Activated T-helper 1 cell treated with Interleukin-2 at 50 U/mL for 16 hours (primary cell): Measurements from ENCODE around the gene TCOF1.

Experiments
- DNase-seq: peaks from one replicate; pipeline ENCODE4 v3.0.0-alpha.2; 2020; ENCODE audit warnings: low read depth

The TCOF1 gene

DNA sequence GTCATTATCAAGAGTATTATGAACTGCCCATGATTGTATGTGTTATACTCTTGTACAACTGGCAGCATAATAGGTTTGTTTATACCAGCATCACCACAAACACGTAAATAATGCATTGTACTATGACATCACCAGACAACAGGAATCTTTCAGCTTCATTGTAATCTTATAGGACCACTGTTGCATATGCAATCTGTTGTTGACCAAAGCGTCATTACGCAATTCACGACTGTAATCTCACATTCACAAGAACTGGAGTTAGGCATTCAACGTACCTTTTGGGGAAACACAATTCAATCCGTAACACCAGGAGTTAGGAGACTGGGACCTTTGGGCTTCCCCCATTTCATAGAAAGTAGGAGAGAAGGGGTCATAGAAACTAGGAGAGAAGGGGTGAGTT, 34.4 kb upstream of the TCOF1 start:
- no peak for DNase-seq

DNA sequence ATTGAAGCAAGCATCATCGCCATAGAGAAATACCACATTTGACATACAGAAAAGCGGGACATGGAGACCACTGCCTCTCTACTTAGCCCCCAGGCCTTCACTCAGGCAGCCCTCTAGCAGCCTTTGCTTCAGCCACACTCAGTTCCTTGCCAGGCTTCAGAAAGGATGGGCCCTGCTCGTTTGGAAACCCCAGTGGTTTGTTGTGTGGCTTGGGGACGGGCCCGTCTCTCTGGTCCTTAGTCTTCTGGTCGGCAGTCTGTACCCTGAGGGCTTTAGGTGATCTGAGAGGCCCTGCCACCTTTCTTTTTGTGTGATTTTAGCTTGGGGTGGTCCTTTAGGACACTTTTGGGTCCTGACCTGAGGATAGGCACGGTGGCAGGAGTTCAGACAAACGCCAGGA, 33.7 kb upstream of the TCOF1 start:
- DNase-seq: no peak

DNA sequence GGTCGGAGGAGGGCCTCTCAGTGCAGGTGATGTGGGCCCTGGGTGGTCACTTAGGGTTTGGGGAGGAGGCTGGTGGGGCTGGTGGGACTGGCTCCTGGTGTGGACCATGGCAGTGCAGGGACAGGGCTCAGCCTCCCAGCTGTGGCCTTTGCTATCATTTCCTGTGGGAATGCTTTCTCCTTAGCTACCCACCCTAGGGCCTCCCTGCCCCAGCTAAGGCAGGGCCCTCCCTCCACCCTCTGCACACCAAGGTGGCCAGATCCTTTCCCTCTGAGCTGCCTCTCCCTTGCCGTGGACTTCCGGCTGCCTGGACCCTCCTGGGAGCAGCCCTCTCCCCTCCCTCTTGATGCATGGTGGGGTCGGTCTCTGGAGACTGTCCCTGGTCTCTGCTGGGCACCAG, 32.1 kb upstream of the TCOF1 start:
- no peak for DNase-seq

DNA sequence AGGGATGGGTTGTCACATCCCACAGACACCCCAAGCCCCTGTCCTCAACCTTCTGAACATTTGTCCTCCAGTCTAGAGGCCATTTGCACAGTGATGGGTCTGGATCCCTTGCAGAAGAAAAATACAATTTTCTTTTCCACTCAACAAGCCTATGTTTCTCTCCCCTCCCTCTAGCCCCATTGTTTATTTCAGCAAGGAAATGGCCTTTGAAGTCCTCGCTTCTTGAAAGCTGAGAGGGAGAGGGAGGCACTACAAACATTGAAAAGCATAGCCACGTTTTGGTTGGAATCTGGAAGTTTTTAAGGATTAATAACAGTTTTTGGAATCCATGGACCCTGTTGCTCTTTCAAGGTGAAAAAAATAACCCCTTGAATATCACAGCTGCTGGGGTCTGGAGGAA, 30.8 kb upstream of the TCOF1 start:
- no peak for DNase-seq

DNA sequence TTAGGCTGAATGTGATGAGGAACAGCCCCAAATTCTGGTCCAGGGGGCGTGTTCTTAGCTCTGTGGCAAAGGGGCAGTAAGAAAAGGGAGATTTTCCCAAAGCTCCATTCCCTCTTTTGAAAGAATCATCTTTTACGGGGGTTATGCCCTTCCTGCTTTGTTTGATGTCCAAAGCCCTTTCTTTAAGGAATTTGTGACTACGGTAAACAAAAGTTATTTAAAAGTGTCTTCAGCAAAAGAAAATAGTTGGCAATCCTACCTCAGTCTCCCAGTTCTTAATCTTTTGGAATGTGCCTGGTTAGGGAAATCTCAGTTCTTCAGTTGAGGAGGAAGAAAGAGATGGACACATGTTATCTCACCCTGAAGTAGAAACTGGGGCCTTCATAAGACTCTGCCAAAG, 30.4 kb upstream of the TCOF1 start:
- DNase-seq: no peak

DNA sequence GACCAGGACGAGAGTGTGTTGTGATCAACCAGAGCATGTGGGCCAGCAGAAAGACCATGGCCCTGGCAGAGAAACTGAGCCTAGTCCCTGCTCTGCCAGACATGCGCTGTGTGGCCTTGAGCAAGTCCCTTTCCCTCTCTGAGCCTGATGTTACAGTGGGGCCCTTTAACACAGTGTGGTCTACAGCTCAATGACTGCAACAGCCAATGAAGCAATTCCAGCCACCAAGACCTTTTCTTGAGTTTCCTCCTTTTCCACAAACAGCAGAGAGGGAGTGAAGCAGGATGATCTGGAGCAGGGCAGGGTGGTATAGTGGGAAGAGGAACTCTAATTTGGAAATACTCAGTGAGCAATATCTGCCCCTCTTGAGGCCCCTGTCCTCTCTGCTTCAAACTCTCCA, 29.0 kb upstream of the TCOF1 start:
- DNase-seq: no peak

DNA sequence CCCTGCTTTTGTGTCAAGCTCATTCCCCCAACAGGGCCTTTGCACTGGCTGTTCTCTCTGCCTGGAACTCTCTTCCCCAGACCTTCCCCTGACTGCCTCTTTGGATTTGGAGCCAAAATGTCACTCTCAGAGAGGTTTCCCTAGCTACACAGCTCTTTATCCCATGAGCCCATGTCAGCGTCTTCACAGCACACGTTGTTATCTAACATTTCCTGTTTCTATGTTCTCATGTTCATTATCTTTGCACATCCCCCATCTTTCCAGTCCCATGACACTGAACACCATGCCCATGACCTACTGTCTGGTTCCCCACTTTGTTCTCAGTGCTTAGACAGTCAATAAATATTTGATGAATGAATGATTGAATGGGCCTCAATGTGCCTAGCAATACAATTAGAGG, 28.5 kb upstream of the TCOF1 start:
- DNase-seq: no peak

DNA sequence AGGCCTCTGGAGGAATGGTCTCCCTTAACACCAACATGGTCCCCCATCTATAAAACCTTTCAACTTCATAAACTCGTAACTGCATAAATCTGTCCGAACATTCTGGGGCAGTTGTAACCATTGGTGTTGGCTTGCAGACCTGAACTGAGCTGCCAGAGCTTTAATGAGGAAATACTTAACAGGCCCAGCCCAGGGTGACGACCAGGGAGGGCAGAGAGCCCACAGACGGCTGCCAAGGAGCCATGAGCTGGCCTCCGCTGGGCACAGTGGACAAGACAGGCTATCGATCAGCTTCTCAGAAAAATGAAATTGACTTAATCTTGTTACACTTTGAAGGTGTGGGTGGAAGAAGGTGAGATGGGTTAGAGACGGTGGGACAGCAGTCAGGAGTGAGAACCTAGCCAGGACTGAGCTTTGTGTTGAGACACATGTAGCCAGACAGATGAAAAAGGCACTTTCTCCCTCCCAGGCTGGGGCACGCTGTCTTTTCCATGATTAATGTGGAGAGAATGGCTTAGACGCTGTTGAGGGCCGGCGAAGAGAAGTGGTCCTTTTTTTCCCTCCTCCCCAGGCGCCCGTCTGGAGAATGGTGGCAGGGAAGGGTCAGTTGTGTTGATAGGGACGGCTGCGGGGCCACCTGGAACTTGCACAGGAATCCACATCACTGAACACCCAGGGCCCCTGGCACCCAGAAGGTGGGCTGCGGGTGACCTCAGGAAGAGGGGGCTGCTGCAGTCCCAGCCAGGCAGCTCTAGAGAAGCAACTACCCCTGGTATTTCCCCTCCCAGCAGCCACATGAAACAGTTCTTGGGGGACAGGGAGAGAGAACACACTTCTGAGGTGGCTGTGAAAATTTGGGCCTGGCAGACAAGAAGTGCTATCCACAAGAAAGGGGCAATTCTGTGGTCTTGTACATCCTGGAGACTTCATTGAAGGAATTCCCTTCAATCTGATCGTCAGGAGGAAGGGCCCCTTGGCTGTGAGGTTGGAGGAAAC, 27.3 kb upstream of the TCOF1 start:
- DNase-seq: no peak

DNA sequence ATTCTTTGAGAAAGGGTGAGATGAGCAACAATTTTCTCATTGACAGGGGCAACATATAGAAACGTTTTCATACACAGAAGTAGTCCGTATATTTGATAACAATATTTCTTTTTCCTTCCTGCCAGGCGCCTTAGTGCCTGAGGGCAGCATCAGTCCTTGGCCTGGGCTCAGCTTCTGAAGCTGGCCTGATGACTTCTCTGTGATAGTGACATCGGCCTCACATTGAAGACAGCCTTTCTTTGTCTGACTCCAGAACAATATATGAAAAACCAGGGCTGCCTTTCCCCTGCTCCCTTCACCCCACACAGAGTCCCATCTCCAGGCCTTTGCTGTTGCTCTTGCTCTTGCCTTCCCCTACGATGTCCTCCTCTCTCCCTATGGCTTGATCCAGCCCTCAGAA, 24.1 kb upstream of the TCOF1 start:
- no peak for DNase-seq

DNA sequence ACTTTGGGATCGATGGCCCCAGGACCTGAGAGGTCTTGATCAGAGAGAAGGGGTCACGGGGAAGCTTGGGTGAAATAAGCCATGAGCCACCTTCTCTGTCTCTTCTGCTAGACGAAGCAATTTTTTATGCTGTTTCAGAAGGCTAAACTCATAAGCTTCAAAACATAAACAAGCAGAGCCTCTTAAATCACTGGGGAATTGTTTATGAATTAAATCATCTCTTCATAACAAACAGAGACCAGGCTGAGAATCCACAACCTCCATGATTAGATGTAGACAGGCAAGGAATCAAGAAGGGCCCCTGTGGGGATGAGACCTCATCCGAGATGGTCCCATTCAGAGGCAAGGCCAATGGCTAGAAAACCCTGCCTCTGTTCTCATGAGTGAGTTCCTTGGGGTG, 21.7 kb upstream of the TCOF1 start:
- no peak for DNase-seq

DNA sequence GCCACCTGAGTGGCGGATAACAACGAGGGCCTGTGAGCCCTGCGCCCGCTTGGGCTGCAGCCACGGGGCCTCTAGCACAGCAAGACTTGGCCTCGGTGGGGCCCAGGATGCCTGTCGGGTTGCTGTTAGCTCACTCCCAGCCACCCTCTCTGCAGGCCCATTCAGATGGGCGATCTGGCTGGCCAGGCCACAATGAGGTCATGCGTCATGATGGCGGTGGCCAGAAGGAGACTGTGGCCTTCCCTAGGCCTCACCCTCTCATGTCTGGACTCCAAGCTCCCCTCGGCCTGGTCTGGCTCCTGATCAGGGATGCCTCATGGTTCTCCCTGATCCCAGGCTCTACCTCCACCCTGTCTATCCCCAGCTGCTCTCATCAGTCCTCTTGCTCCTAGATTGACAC, 19.0 kb upstream of the TCOF1 start:
- no peak for DNase-seq

DNA sequence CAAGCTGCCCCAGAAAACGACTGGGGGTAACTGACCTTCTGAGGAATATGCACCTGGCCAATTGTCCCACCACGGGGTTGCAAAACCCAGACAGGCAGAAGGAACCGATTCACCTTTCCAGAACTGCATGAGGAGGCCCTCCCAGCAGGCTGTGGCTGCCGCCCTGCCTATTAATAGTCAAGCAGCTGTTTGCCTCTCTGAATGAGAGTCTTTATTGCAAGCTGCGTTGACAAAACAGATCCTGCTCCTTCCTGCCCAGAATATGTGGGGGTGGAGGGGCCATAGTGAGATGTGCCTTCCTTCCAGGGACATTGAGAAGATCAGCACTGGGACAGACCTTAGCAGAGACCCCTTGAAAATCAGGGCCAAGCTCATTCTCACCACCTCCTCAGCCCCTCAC, 18.3 kb upstream of the TCOF1 start:
- no peak for DNase-seq

DNA sequence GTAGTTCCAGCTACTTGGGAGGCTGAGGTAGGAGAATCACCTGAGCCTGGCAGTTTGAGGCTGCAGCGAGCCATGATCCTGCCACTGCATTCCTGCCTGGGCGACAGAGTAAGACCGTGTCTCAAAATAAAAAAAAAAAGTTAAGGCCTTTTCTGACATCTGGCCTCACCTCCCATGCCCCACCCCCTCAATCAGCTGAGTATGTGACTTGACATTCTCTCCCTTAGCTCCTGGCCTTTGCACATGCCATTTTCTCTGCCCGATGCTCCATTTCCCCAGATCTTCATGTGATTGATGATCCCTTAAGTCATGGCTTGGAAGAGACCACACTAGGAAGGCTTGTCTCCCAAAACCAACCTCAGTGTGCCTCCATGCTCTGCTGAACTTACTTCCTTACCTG, 17.7 kb upstream of the TCOF1 start:
- no peak for DNase-seq

DNA sequence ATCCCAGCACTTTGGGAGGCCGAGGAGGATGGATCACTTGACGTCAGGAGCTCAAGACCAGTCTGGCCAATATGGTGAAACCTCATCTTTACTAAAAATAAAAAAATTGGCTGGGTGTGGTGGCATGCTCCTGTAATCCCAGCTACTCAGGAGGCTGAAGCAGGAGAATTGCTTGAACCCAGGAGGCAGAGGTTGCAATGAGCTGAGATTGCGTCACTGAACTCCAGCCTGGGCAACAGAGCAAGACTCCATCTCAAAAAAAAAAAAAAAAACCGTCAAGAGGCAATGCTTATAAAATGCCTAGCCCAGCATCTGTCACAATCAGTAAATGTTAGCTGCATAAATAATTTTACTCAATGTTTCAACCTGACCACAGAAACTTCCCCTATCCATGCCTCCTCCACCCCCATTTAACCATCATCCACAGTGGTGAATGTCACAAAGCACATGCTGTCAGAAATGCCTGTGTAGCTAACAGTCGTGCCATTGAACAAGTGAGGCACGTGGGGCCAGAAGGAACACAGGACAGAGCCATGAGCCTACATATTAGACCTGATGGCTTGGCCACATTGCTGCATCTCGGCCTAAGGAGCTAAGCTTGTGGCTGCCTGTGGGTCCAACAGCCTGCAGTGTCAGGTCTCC, 16.8 kb upstream of the TCOF1 start:
- no peak for DNase-seq

DNA sequence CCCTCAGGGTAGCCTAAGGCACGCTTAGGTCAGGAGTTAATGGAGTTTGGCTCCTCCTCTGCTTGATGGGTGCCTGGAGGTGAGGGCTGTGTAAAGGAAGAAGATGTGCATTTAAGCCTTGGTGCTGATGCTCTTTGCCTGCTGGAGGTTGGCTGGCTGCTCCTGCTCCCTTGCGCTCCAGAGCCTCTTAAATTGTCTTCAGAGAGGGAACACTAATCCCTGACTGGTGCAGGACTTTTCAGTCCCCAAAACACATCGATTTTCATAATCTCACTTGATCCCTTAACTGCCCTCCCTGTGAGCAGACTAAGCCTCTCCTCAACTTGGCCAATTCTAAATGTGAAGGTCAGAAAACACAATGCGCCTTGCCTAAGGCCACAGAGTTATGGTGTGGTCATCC, 16.2 kb upstream of the TCOF1 start:
- no peak for DNase-seq

DNA sequence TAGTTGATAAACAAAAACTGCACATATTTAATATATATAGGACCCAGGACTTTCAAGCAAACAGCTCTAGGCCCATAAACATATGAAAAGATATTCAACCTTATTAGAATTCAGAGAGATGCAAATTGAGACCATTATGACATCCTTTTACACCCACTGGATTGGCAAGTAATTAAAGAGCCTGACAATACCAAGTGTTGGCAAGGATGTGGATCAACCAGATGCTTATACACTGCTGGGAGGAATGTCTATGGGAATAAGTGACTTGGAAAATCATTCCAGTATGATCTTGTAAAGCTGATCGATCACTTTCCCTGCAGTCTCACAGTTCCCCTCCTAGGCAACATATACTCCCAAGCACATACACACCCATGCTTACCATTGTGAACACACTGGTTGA, 15.5 kb upstream of the TCOF1 start:
- no peak for DNase-seq

DNA sequence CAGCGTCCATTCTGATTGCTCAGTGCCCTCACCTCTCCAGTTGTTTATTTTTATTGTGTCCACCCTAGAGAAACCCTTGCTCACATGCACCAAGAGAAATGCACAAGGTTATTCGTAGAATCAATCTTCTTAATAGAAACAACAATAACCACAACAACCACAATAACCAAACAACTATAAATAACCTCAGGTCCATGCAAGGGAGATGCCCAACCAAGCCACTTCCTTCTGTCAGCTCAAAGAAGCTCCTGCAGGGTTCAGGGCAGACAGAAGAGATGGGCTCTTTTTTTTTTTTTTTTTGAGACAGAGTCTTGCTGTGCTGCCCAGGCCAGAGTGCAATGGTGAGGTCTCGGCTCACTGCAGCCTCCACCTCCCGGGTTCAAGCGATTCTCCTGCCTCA, 14.9 kb upstream of the TCOF1 start:
- no peak for DNase-seq

DNA sequence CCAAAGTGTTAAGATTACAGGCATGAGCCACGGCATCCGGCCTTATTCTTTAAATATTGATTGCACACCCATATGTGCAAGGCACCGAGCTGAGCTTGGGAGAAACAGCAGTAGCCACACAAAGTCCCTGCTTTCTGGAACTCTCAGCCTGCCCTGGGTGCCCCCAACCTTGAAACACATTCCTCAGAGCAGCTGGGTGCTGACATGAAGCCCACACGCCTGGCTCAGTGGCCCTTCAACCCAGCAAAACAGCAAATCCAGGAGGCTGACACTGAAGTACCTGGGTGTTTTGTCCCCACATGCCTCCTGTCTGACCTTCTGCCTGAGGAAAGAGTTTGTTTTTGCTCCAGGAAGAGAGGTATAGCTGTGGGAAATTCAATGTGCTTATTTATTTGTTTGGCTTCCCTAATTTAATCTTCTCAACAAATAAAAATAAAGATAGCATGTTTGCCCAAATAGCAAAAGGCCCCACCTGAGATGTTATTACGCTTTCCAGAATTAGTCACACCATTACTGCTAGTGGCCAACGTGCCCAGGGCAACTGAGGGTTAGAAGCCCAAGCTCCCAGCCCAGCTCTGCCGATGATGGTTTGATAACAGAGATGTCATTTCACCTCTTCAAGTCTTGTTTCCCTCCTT, 13.4 kb upstream of the TCOF1 start:
- no peak for DNase-seq

DNA sequence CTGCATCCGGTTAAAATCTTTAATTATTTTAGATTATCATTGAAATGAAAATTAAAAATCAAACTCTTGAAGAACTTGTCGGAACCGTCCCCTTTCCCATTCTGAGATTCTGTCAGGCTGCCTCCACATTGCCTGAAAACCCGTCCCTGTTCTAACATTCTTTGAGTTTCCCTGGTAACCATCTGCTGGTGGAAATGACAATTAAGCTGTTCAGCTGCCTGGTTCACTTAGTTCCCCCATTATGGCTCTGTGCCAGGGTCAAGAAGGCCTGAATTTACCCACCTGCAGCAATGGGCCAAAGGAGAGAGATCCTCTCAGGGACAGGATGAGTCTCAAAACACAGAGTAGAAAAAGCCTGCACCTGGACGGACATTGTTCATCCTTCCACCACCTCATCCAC, 11.8 kb upstream of the TCOF1 start:
- DNase-seq: no peak

DNA sequence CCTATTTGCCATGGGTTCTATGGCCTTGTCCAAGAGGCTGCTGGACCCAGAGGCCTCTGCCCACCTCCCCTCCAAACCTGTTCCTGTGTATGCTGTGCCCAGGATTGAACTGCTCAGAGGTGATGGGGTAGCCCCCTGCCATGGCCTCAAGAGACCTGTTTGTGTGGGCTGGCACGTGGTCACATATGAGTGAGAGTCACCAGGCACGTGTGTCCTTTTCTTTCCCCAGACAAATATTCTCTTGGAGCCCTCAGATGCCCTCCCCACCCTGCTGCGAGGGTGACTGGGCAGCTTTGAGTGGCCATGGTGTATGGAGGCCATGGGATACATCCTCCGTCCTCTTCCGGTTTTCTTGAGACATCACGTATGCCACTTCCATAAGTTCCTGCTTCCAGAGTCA, 10.9 kb upstream of the TCOF1 start:
- no peak for DNase-seq

DNA sequence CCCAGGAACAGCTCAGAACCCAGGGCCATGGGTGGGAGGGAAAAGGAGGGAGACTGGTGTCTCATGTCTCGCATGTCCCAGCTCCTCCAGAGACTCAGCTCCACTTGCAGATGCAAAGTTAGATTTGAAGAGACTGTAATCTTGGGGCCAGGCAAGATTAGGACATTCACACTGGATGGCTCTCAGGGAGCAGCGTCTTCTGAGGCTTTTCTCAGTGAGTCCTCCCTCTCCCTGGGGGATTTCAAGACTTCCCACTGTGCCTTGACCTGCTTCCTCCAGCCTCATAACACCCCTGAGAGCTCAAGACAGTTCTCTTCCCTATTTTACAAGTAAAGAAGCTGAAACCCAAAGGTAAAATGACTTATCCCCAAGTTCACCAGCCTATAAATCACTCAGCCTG, 10.5 kb upstream of the TCOF1 start:
- no peak for DNase-seq

DNA sequence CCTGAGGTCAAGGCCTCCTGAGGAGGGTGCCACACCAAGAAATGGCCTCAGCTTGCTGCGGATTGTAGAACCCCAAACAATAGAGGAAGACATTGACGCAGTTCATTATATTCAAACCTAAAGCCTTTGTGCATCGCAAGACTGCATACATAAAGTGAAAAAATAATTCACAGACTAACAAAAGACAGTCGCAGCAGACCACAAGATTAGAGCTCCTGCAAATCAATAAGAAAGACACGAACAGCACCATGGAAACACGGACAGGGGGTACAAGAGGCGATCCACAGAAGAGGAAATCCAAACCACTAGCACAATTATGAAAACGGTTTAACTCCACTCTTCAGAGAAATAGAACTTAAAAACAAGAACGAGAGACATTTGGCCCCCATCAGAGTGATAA, 10.0 kb upstream of the TCOF1 start:
- no peak for DNase-seq

DNA sequence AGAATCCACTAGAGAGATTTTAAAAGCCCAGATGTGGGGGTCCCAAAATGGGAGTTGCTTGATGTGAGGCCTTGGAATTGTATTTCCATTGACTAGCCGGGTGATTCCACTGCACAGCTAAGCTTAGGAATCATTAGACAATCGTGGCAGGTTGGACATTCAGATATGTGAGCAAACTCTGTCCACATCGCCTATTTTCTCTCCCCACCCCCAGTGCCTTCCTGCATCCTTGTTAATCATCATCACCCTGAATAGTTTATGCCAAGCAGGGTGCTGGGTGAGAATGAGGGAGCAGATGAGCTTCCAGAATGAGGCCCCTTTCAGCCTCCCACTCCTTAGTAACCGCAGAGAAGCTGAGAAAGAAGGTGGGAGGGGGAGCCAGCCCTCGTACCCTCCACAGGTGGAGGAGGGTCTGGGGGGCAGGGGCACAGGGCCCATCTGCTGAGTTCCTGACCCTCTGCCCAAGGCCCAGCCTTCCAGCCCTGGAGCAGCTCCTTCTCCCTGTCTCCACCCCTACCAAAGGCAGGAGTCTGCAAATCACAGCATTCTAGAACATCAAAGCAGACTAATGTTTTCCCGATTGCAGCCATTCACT, 7.7 kb upstream of the TCOF1 start:
- DNase-seq: no peak
